H9 (cell line): ENCODE data around the gene STMN1. TPM values are rescaled to one million over a fixed set of nuclear protein-coding genes. Genes with fewer than 3 reads are reported as not detected.

Experiments used
- DNase-seq: peaks from one replicate; pipeline ENCODE4 v3.0.0-alpha.2; 2017
- H2AFZ ChIP-seq: one replicate; pipeline ENCODE4 v1.6.1; 2013; ENCODE audit warnings: mild to moderate bottlenecking, low read length, control low read depth, moderate library complexity
- H2AK5ac ChIP-seq: 2 replicates; pipeline ENCODE4 v1.6.1; 2013; ENCODE audit warnings: low read length, control low read depth, mixed read lengths; ENCODE audit not compliant: insufficient read length
- H2BK120ac ChIP-seq: one replicate; pipeline ENCODE4 v1.6.1; 2013; ENCODE audit warnings: low read depth, mild to moderate bottlenecking, low read length, control low read depth, inconsistent platforms; ENCODE audit not compliant: poor library complexity, severe bottlenecking
- H2BK12ac ChIP-seq: 2 replicates; pipeline ENCODE4 v1.6.1; 2013; ENCODE audit warnings: low read length, control low read depth, mixed read lengths, low read depth; ENCODE audit not compliant: insufficient read length
- H2BK15ac ChIP-seq: 2 replicates; pipeline ENCODE4 v1.6.1; 2013; ENCODE audit warnings: low read depth, low read length, control low read depth
- H2BK20ac ChIP-seq: one replicate; pipeline ENCODE4 v1.6.1; 2013; ENCODE audit warnings: low read depth, mild to moderate bottlenecking, low read length, control low read depth, inconsistent platforms; ENCODE audit not compliant: poor library complexity, severe bottlenecking
- H2BK5ac ChIP-seq: 2 replicates; pipeline ENCODE4 v1.6.1; 2013; ENCODE audit warnings: low read length, control low read depth, mixed read lengths; ENCODE audit not compliant: insufficient read length
- H3K14ac ChIP-seq: 2 replicates; pipeline ENCODE4 v1.6.1; 2013; ENCODE audit warnings: low read length, control low read depth; ENCODE audit not compliant: insufficient read depth
- H3K18ac ChIP-seq: 2 replicates; pipeline ENCODE4 v1.6.1; 2013; ENCODE audit warnings: low read depth, mild to moderate bottlenecking, mixed read lengths, low read length, control low read depth; ENCODE audit not compliant: insufficient read length
- H3K23ac ChIP-seq: 2 replicates; pipeline ENCODE4 v1.6.1; 2013; ENCODE audit warnings: low read length, control low read depth, mixed read lengths, low read depth; ENCODE audit not compliant: insufficient read length
- H3K23me2 ChIP-seq: 2 replicates; pipeline ENCODE4 v1.6.1; 2013; ENCODE audit warnings: low read depth, mild to moderate bottlenecking, mixed read lengths, low read length, control low read depth; ENCODE audit not compliant: insufficient read length, poor library complexity, severe bottlenecking
- H3K27ac ChIP-seq: 2 replicates; pipeline ENCODE4 v1.5.1; 2013; ENCODE audit warnings: low read length, control low read depth, mixed read lengths, low read depth; ENCODE audit not compliant: insufficient read length
- H3K27me3 ChIP-seq: 2 replicates; pipeline ENCODE4 v1.6.1; 2013; ENCODE audit warnings: low read length, control low read depth, inconsistent platforms; ENCODE audit not compliant: insufficient read depth
- H3K4ac ChIP-seq: 2 replicates; pipeline ENCODE4 v1.6.1; 2013; ENCODE audit warnings: low read depth, mild to moderate bottlenecking, control low read depth, inconsistent platforms, low read length, moderate library complexity
- H3K4me1 ChIP-seq: 2 replicates; pipeline ENCODE4 v1.6.1; 2013; ENCODE audit warnings: low read length, control low read depth, inconsistent platforms; ENCODE audit not compliant: insufficient read depth
- H3K4me2 ChIP-seq: 2 replicates; pipeline ENCODE4 v1.6.1; 2013; ENCODE audit warnings: low read length, control low read depth, mixed read lengths; ENCODE audit not compliant: insufficient read length, insufficient read depth
- H3K56ac ChIP-seq: 2 replicates; pipeline ENCODE4 v1.6.1; 2013; ENCODE audit warnings: low read depth, mild to moderate bottlenecking, mixed read lengths, low read length, control low read depth; ENCODE audit not compliant: insufficient read length
- H3K79me1 ChIP-seq: 2 replicates; pipeline ENCODE4 v1.6.1; 2013; ENCODE audit warnings: low read depth, mild to moderate bottlenecking, moderate library complexity, low read length, control low read depth, inconsistent platforms; ENCODE audit not compliant: insufficient read depth, poor library complexity, severe bottlenecking
- H3K79me2 ChIP-seq: 2 replicates; pipeline ENCODE4 v1.6.1; 2013; ENCODE audit warnings: low read length, control low read depth, inconsistent platforms; ENCODE audit not compliant: insufficient read depth
- H3K9ac ChIP-seq: 2 replicates; pipeline ENCODE4 v1.6.1; 2013; ENCODE audit warnings: low read length, control low read depth, mixed read lengths; ENCODE audit not compliant: insufficient read length; ENCODE audit errors: extremely low read depth
- H3K9me3 ChIP-seq: one replicate; pipeline ENCODE4 v1.6.1; 2013; ENCODE audit warnings: low read depth, low read length, inconsistent platforms; ENCODE audit not compliant: control insufficient read depth
- H3T11ph ChIP-seq: one replicate; pipeline ENCODE4 v1.6.1; 2013; ENCODE audit warnings: mild to moderate bottlenecking, low read length, control low read depth, inconsistent platforms
- H4K20me1 ChIP-seq: one replicate; pipeline ENCODE4 v1.6.1; 2013; ENCODE audit not compliant: control insufficient read depth, insufficient read length, insufficient read depth
- H4K5ac ChIP-seq: 2 replicates; pipeline ENCODE4 v1.6.1; 2013; ENCODE audit warnings: low read depth, mild to moderate bottlenecking, mixed read lengths, low read length, control low read depth; ENCODE audit not compliant: insufficient read length
- H4K8ac ChIP-seq: replicated peaks from 2 replicates; pipeline ENCODE4 v1.6.1; 2013; ENCODE audit warnings: low read length, control low read depth, mixed read lengths, low read depth; ENCODE audit not compliant: insufficient read length
- H4K91ac ChIP-seq: 2 replicates; pipeline ENCODE4 v1.6.1; 2013; ENCODE audit warnings: low read depth, mild to moderate bottlenecking, moderate library complexity, mixed read lengths, low read length, control low read depth; ENCODE audit not compliant: insufficient read length
- H3K27ac Mint-ChIP-seq, 3 experiments: 2 replicates in 2 of 3; 3 replicates in 1 of 3; pipeline ENCODE4 v1.8.0; 2020 to 2021; ENCODE audit warnings: mixed read lengths in 3 of 3, mild to moderate bottlenecking in 1 of 3, moderate library complexity in 1 of 3
- H3K27me3 Mint-ChIP-seq: 2 replicates; pipeline ENCODE4 v1.8.0; 2021; ENCODE audit warnings: low read depth, mild to moderate bottlenecking, moderate library complexity, mixed read lengths
- H3K36me3 Mint-ChIP-seq, 3 experiments: 2 replicates in 2 of 3; 3 replicates in 1 of 3; pipeline ENCODE4 v1.8.0; 2020 to 2021; ENCODE audit warnings: low read depth in 3 of 3, mixed read lengths in 3 of 3; ENCODE audit not compliant: insufficient read depth in 1 of 3
- H3K4me1 Mint-ChIP-seq, 2 experiments: 2 replicates each; pipeline ENCODE4 v1.8.0; 2020; ENCODE audit warnings: mixed read lengths in 2 of 2
- H3K4me3 Mint-ChIP-seq, 2 experiments: 2 replicates in 1 of 2; 3 replicates in 1 of 2; pipeline ENCODE4 v1.8.0; 2020 to 2021; ENCODE audit warnings: mild to moderate bottlenecking in 2 of 2, mixed read lengths in 2 of 2, moderate library complexity in 1 of 2
- H3K9me3 Mint-ChIP-seq, 2 experiments: 2 replicates in 1 of 2; 3 replicates in 1 of 2; pipeline ENCODE4 v1.8.0; 2020; ENCODE audit warnings: mild to moderate bottlenecking in 2 of 2, mixed read lengths in 2 of 2, moderate library complexity in 1 of 2
- WGBS: extraction: QIAGEN DNeasy Blood & Tissue Kit; methylation state at CpG from one replicate; pipeline ENCODE4 v1.1.7; 2013; ENCODE audit warnings: missing lambda C conversion rate, low lambda C conversion rate, mixed read lengths; ENCODE audit not compliant: insufficient read length; ENCODE audit errors: extremely low coverage; 5-methylcytosine and 5-hydroxymethylcytosine counted together
- total RNA-seq: library from RNA; stranded (reverse); gene quantifications from 2 replicates; pipeline ENCODE4 v1.2.1, GENCODE V29; 2021
- TF ChIP-seq, protein P1 (sequence below): fragments of 200-600 bp; sonication (generic); conservative IDR thresholded peaks from 3 replicates; pipeline ENCODE4 v1.8.0; 2021; ENCODE audit warnings: antibody characterized with exemption, mild to moderate bottlenecking

Gene STMN1
- total RNA-seq, 1 experiment from 2014 or later = 500 TPM

DNA sequence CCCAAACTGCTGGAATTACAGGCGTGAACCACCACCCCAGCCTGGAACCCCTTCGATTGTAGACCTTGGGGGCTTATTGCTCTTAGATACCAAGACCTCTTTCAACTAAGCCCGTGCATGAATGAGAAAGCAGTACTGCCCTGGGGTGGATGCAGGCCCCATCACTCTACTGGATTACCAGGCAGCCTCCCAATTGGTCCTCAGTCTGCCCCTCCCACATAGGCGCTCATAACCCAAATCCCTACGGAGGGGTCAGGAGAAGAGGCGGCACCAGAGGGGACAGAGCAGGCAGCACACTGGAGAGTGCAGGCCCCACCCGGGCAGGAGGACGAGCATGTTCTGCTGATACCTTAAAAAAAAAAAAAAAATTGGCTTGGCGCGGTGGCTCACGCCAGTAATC, 12.4 kb upstream of the STMN1 start:
- H3K9ac ChIP-seq = no peak overlapping the region
- no peak overlapping the region for H4K91ac ChIP-seq
- no peak overlapping the region for H3K4me3 Mint-ChIP-seq
- H4K20me1 ChIP-seq = no peaks in the 10 kb centered on the region
- H3K9me3 Mint-ChIP-seq = no peaks in the 10 kb centered on the region
- WGBS = no CpG with 5 or more reads among the region's 11 CpGs
- no peak overlapping the region for H3K14ac ChIP-seq
- no peak overlapping the region for H3K18ac ChIP-seq
- H3K79me1 ChIP-seq = no peaks in the 10 kb centered on the region
- H3K9me3 ChIP-seq = no peaks in the 10 kb centered on the region
- no peak overlapping the region for H3K27ac Mint-ChIP-seq
- H3K4me1 Mint-ChIP-seq = peaks cover 22 to 28% of the 10 kb centered on the region in 2 experiments
- H3K23ac ChIP-seq = no peak overlapping the region
- TF ChIP-seq, protein P1, sequence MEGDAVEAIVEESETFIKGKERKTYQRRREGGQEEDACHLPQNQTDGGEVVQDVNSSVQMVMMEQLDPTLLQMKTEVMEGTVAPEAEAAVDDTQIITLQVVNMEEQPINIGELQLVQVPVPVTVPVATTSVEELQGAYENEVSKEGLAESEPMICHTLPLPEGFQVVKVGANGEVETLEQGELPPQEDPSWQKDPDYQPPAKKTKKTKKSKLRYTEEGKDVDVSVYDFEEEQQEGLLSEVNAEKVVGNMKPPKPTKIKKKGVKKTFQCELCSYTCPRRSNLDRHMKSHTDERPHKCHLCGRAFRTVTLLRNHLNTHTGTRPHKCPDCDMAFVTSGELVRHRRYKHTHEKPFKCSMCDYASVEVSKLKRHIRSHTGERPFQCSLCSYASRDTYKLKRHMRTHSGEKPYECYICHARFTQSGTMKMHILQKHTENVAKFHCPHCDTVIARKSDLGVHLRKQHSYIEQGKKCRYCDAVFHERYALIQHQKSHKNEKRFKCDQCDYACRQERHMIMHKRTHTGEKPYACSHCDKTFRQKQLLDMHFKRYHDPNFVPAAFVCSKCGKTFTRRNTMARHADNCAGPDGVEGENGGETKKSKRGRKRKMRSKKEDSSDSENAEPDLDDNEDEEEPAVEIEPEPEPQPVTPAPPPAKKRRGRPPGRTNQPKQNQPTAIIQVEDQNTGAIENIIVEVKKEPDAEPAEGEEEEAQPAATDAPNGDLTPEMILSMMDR = no peak
- no peak overlapping the region for H3K27ac ChIP-seq
- H3K4me1 ChIP-seq = peaks cover 2% of the 10 kb centered on the region; the same call in 1 of the 2 replicates
- H2BK5ac ChIP-seq = no peak overlapping the region
- no peaks in the 10 kb centered on the region for H3K27me3 ChIP-seq
- H4K8ac ChIP-seq = no peak overlapping the region
- H2BK20ac ChIP-seq = no peak overlapping the region
- no peak overlapping the region for H2BK120ac ChIP-seq
- H2BK15ac ChIP-seq = no peak overlapping the region
- no peak overlapping the region for H3T11ph ChIP-seq
- H3K23me2 ChIP-seq = peaks cover 18% of the 10 kb centered on the region
- peak; percentile 51 for DNase-seq
- no peak overlapping the region for H4K5ac ChIP-seq
- H3K36me3 Mint-ChIP-seq = no peaks in the 10 kb centered on the region
- H3K79me2 ChIP-seq = no peaks in the 10 kb centered on the region
- no peak overlapping the region for H3K4ac ChIP-seq
- no peak overlapping the region for H2BK12ac ChIP-seq
- no peak overlapping the region for H2AK5ac ChIP-seq
- H3K27me3 Mint-ChIP-seq = peaks cover 24% of the 10 kb centered on the region
- no peak overlapping the region for H2AFZ ChIP-seq
- no peak overlapping the region for H3K4me2 ChIP-seq
- H3K56ac ChIP-seq = no peak overlapping the region
